ENCODE measurements around the gene ZNF138. TPM values are rescaled to one million over a fixed set of nuclear protein-coding genes. Genes with fewer than 3 reads are reported as not detected.
"Not testable (repeated sequence)": the region's sequence is repeated elsewhere in the genome, so short reads cannot be mapped to it uniquely, and the experiment has no call there.

The ZNF138 gene
- polyA plus RNA-seq, 1 donor (not counting 4 experiments of a cell fraction or from before 2014, with no cell fraction given): 6.3 TPM

DNA sequence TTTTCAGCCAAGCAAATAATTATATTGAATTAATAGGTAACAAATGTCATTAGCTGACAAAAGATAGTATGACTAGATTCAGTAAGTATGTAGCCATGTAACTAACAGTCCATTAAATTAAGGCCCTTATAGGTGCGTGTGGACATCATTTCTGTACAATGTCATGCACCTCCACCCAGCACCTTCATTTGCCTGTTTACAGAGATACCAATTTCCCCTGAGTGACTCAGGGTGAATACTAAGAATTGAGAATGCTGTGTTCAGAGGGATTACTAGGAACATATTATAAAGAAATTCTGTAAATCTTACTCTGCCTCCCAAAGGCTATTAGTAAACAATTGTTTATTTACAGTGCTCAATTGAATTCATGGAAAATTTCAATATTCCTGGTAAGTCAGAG, 60.7 kb downstream of the ZNF138 start:
- H3K79me2 ChIP-seq (ENCODE audit: control insufficient read depth, insufficient read depth, low read length): no peaks in the 10 kb centered on the region
- no peak overlapping the region for H3K9ac ChIP-seq (ENCODE audit: control insufficient read depth, extremely low read depth, insufficient read depth, low read length)
- TF ChIP-seq EZH2 (IDR thresholded peaks at IDR 0.05; ENCODE audit: low read length): no peak
- TF ChIP-seq, protein P1, sequence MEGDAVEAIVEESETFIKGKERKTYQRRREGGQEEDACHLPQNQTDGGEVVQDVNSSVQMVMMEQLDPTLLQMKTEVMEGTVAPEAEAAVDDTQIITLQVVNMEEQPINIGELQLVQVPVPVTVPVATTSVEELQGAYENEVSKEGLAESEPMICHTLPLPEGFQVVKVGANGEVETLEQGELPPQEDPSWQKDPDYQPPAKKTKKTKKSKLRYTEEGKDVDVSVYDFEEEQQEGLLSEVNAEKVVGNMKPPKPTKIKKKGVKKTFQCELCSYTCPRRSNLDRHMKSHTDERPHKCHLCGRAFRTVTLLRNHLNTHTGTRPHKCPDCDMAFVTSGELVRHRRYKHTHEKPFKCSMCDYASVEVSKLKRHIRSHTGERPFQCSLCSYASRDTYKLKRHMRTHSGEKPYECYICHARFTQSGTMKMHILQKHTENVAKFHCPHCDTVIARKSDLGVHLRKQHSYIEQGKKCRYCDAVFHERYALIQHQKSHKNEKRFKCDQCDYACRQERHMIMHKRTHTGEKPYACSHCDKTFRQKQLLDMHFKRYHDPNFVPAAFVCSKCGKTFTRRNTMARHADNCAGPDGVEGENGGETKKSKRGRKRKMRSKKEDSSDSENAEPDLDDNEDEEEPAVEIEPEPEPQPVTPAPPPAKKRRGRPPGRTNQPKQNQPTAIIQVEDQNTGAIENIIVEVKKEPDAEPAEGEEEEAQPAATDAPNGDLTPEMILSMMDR (optimal IDR thresholded peaks at IDR 0.05 in 1 of 3, IDR thresholded peaks at IDR 0.05 in 1 of 3, conservative IDR thresholded peaks at IDR 0.05 in 1 of 3; ENCODE audit: extremely low read depth in 1 of 3, insufficient read depth in 2 of 3, low read length in 3 of 3): no peak
- no peaks in the 10 kb centered on the region for H3K27me3 ChIP-seq (ENCODE audit: control insufficient read depth, extremely low read depth, insufficient read depth, low read length)
- FAIRE-seq (no peak), DNase-seq (ENCODE audit: low read depth, low spot score) (no peak)
- no peaks in the 10 kb centered on the region for H4K20me1 ChIP-seq (ENCODE audit: control insufficient read depth, extremely low read depth, insufficient read depth, low read length)
- H2AFZ ChIP-seq (ENCODE audit: control insufficient read depth, low read length): no peak overlapping the region
- no peaks in the 10 kb centered on the region for H3K9me3 ChIP-seq (ENCODE audit: control insufficient read depth, low read depth, low read length)
- H3K4me1 ChIP-seq (ENCODE audit: control insufficient read depth, extremely low read depth, insufficient read depth, low read length): peaks cover 3% of the 10 kb centered on the region
- no peaks in the 10 kb centered on the region for H3K36me3 ChIP-seq (ENCODE audit: control insufficient read depth in 2 of 2, extremely low read depth in 1 of 2, insufficient read depth in 2 of 2, low read length in 2 of 2)
- no peak overlapping the region for H3K27ac ChIP-seq (ENCODE audit: control insufficient read depth, insufficient read depth, low read length)
- dilution Hi-C loops (cut with MboI; ENCODE audit: extremely low pct_ligation_motif_present, low sequenced_read_pairs): no loop called here
- H3K4me2 ChIP-seq (ENCODE audit: control insufficient read depth, extremely low read depth, insufficient read depth, low read depth, low read length): no peak overlapping the region
- H3K9me1 ChIP-seq (ENCODE audit: control insufficient read depth, extremely low read depth, insufficient read depth, low read length): no peaks in the 10 kb centered on the region
- no peak overlapping the region for H3K4me3 ChIP-seq (ENCODE audit: control insufficient read depth in 2 of 3, extremely low read depth in 1 of 3, insufficient read depth in 2 of 3, low read depth in 1 of 3, low read length in 3 of 3)

DNA sequence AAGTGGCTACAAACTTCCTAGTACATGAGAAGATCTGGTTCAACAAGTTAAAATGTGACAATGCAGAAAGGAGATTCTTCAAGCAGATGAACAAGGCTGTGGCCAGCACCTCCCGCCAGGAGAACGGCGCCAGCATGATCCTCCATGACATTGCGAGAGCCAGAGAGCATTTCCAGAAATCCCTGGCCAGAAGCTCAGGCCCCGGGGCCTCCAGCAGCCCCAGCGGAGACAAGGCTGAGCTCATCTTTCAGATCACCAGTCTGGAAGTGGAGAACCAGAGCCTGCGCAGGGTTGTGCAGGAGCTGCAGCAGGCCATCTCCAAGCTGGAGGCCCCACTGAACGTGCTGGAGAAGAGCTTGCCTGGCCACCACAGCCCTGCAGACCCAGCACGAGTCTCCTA, 68.8 kb downstream of the ZNF138 start:
- Histone ChIP-seq H3K9me3 (ENCODE audit: control insufficient read depth, low read depth, low read length) (peaks cover 4% of the 10 kb centered on the region), H3K4me1 (ENCODE audit: control insufficient read depth, extremely low read depth, insufficient read depth, low read length) (no peaks in the 10 kb centered on the region), H3K9me1 (ENCODE audit: control insufficient read depth, extremely low read depth, insufficient read depth, low read length) (no peaks in the 10 kb centered on the region), H3K4me3 (ENCODE audit: control insufficient read depth in 2 of 3, extremely low read depth in 1 of 3, insufficient read depth in 2 of 3, low read depth in 1 of 3, low read length in 3 of 3) (no peak overlapping the region), H3K9ac (ENCODE audit: control insufficient read depth, extremely low read depth, insufficient read depth, low read length) (no peak overlapping the region), H3K27me3 (ENCODE audit: control insufficient read depth, extremely low read depth, insufficient read depth, low read length) (no peaks in the 10 kb centered on the region), H3K79me2 (ENCODE audit: control insufficient read depth, insufficient read depth, low read length) (no peaks in the 10 kb centered on the region), H3K4me2 (ENCODE audit: control insufficient read depth, extremely low read depth, insufficient read depth, low read depth, low read length) (no peak overlapping the region), H3K36me3 (ENCODE audit: control insufficient read depth in 2 of 2, extremely low read depth in 1 of 2, insufficient read depth in 2 of 2, low read length in 2 of 2) (no peaks in the 10 kb centered on the region), H4K20me1 (ENCODE audit: control insufficient read depth, extremely low read depth, insufficient read depth, low read length) (no peaks in the 10 kb centered on the region), H2AFZ (ENCODE audit: control insufficient read depth, low read length) (no peak overlapping the region), H3K27ac (ENCODE audit: control insufficient read depth, insufficient read depth, low read length) (no peak overlapping the region)
- TF ChIP-seq, protein P1 (optimal IDR thresholded peaks at IDR 0.05 in 1 of 3, IDR thresholded peaks at IDR 0.05 in 1 of 3, conservative IDR thresholded peaks at IDR 0.05 in 1 of 3; ENCODE audit: extremely low read depth in 1 of 3, insufficient read depth in 2 of 3, low read length in 3 of 3): no peak
- no peak for TF ChIP-seq EZH2 (IDR thresholded peaks at IDR 0.05; ENCODE audit: low read length)
- dilution Hi-C loops (cut with MboI; ENCODE audit: extremely low pct_ligation_motif_present, low sequenced_read_pairs): no loop called here
- no peak for FAIRE-seq
- DNase-seq (ENCODE audit: low read depth, low spot score): no peak

DNA sequence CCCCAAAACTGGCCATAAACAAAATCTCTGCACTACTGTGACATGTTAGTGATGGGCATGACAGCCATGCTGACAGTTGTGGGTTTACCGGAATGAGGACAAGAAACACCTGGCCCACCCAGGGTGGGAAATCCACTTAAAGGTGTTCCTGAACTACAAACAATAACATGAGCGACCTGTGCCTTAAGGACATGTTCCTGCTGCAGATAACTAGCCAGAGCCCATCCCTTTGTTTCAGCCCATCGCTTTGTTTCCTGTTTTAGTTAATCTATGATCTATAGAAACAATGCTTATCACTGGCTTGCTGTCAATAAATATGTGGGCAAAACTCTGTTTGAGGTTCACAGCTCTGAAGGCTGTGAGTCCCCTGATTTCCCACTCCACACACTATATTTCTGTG, 69.3 kb downstream of the ZNF138 start:
- H3K36me3 ChIP-seq (ENCODE audit: control insufficient read depth in 2 of 2, extremely low read depth in 1 of 2, insufficient read depth in 2 of 2, low read length in 2 of 2); DNase-seq (ENCODE audit: low read depth, low spot score); H3K27me3 ChIP-seq (ENCODE audit: control insufficient read depth, extremely low read depth, insufficient read depth, low read length); H2AFZ ChIP-seq (ENCODE audit: control insufficient read depth, low read length); H3K27ac ChIP-seq (ENCODE audit: control insufficient read depth, insufficient read depth, low read length); H3K9me1 ChIP-seq (ENCODE audit: control insufficient read depth, extremely low read depth, insufficient read depth, low read length); H3K4me3 ChIP-seq (ENCODE audit: control insufficient read depth in 2 of 3, extremely low read depth in 1 of 3, insufficient read depth in 2 of 3, low read depth in 1 of 3, low read length in 3 of 3); H3K4me2 ChIP-seq (ENCODE audit: control insufficient read depth, extremely low read depth, insufficient read depth, low read depth, low read length); FAIRE-seq; H3K4me1 ChIP-seq (ENCODE audit: control insufficient read depth, extremely low read depth, insufficient read depth, low read length); H3K79me2 ChIP-seq (ENCODE audit: control insufficient read depth, insufficient read depth, low read length); H3K9ac ChIP-seq (ENCODE audit: control insufficient read depth, extremely low read depth, insufficient read depth, low read length); H4K20me1 ChIP-seq (ENCODE audit: control insufficient read depth, extremely low read depth, insufficient read depth, low read length); H3K9me3 ChIP-seq (ENCODE audit: control insufficient read depth, low read depth, low read length); dilution Hi-C loops (cut with MboI; ENCODE audit: extremely low pct_ligation_motif_present, low sequenced_read_pairs): not testable (repeated sequence)

Measured in keratinocyte (primary cell).